HEK293T (cell line): ENCODE measurements around the gene OVOL2.

Experiments
- FOXM1 ChIP-seq: fragments of 450-650 bp; IDR thresholded peaks from 2 replicates; pipeline ENCODE4 v1.6.1; 2017; ENCODE audit warnings: mild to moderate bottlenecking, borderline replicate concordance
- SUZ12 ChIP-seq: fragments of 450-650 bp; IDR thresholded peaks from 2 replicates; pipeline ENCODE4 v1.6.1; 2016; ENCODE audit warnings: mild to moderate bottlenecking
- TARDBP ChIP-seq: fragments of 450-650 bp; IDR thresholded peaks from 2 replicates; pipeline ENCODE4 v1.6.1; 2016

GRCh38 chr20:17976305-17976704 is 81.4 kb downstream of the OVOL2 start:
- no peak for TF ChIP-seq FOXM1
- TF ChIP-seq SUZ12 = no peak
- no peak for TF ChIP-seq TARDBP
